GM19328 (cell line): ENCODE results near the gene TMEM184A.
A peak's percentile ranks its signal among the peaks of the same experiment; 100 is the strongest.

Source experiments
- ATAC-seq: cut with Tn5 transposase; IDR thresholded peaks from one replicate; pipeline ENCODE4 v1.9.1; 2021; ENCODE audit warnings: mild to moderate bottlenecking, moderate library complexity; ENCODE audit not compliant: unreplicated experiment

The TMEM184A gene

DNA sequence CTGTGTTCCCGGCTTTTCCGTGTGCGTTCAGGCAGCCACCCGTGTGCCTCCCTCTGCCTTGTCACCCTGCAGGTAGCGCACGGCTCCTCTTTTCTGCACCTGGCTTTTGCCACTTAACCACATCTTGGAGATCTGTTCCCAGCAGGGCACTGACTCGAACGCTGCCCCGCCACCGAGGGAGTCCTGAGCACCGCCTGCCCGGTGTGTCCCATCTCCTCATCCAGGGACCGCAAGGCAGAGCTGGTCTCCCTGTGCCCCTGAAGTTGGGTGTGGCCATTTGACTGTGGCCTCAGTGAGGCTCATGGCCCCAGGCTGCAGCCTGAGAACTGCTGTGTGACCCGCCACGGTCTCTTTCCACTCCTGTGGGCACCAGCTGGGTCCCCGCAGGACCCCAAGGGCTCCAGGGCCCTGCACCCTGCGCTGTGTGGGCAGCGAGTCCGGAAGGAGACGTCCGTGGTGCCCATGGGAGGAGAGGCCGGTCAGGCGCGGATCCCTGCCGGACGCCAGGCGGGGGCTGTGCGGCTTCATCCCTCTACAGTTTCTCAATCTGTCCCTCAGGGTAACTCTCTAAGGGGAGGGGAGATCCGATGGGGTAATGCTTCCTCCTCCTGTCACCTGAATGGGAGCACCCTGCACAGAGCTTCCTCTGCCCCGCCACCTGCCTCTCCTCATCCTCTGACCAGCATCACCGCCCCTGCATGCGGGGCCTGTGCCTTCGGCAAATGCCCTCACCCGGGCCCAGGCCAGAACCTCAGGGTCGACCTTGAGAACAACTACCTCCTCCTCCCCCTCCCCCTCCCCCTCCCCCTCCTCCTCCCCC is 50.1 kb downstream of the TMEM184A start:
- no peak for ATAC-seq

DNA sequence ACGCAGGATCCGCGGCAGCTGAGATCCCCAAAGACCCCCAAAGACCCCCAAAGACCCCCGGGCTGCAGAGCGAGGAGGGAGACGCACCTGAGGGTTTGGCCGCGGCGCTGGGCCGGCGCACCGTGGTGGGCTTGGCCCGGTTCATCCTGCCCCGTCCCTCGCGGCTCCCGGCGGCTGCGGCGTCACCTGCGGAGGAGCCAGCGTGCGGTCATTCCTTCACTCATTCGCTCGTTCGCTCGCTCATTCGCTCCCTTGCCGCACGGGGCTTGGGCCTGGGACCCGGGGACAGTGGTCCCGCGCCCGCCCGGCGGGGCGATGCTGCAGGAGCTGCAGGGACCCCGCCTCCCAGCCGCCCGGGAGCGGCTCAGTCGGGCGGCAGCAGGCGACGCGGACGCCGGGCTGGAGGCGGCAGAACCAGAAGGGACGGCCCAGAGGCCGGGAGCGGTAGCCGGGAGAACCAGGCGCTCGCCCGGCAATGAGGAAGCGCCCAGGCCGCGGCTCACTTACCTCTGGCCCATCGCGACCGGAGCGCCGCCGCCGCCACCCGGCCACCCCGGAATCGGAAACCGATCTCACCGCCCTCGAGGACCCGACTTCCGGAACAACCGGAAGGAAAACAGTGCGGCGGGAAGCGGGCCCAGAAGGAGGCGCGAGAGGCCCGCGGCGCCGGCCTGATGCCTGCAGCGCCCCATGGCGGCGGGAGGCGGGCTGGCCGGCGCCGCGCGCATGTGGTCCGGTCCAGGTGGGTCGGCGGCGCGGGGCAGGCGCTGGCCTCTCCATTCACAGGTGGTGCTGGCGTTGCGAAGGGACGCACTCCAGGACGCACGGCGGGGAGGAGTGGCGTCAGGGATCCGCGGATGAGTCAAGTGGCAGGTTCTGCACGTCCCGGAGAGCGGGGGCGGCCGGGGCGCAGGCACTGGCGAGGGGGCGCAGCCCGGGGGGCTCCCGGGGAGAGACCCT is 51.9 kb downstream of the TMEM184A start, which contains the start of gene INTS1:
Gene INTS1 (minus strand): TSS at position 574 of the 960 bp plus-strand sequence. CDS start 429 bp downstream, at position 145.
- peak; percentile 83 for ATAC-seq

GRCh38 chr7:1503390-1503789 is 52.6 kb downstream of the TMEM184A start:
- no peak for ATAC-seq

DNA sequence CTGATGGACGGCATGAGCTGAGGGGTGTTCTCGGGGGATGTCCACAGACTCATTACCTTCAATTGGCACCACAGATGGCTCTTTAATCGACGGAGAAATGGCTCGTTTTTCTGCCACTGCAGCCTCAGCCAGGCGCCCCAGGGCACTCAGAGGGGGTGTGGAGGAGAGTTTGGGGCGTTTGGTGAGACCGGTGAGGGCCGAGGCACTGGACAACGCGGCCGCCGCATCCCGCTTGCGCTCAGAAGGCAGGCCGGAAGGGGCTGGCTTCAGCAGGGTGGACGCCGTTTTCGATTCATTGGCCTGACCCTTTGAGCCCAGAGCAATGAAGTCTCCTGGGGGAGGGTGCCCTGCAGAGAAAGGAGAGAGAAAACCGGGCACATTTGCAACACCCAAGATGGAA is 53.2 kb downstream of the TMEM184A start:
- ATAC-seq, result no peak

GRCh38 chr7:1501487-1502270 is 54.3 kb downstream of the TMEM184A start:
- ATAC-seq, result no peak

DNA sequence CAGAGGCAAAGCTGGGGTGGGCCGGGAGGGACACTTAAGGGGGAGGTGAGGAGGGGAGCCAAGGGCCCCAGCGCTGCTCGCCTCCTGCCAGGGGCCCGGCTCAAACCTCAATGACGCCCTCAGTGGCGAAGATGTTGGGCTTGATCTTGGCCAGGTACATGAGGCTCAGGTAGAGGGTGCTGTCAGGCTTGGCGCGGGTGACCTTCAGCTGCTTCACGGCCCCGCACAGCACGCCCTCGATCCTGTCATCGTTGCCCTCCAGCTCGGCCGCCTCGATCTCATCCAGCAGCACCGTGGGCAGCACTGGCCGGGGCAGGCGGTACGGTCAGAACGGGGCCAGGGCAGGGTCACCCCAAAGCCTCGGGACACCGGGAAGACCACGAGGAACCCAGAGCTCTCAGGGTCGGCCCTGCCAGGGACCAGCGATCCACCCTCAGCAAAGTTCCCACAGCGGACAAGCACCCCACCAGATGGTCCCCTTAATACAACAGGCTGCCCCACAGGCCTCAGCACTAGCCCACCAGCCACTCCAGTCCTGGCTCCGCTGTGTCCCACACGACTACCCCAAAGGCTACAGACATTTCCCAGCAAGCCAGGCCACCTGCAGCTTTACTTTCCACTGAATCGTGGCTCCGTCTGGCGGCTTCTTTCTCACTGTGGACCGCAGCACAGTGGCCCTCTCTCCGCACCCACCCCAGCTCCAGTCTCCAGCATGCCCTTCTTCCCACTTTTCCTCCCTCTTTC is 55.8 kb downstream of the TMEM184A start:
- no peak for ATAC-seq

GRCh38 chr7:1499367-1500029 is 56.5 kb downstream of the TMEM184A start:
- ATAC-seq, result no peak

GRCh38 chr7:1498370-1499305 is 57.4 kb downstream of the TMEM184A start:
- no peak for ATAC-seq

DNA sequence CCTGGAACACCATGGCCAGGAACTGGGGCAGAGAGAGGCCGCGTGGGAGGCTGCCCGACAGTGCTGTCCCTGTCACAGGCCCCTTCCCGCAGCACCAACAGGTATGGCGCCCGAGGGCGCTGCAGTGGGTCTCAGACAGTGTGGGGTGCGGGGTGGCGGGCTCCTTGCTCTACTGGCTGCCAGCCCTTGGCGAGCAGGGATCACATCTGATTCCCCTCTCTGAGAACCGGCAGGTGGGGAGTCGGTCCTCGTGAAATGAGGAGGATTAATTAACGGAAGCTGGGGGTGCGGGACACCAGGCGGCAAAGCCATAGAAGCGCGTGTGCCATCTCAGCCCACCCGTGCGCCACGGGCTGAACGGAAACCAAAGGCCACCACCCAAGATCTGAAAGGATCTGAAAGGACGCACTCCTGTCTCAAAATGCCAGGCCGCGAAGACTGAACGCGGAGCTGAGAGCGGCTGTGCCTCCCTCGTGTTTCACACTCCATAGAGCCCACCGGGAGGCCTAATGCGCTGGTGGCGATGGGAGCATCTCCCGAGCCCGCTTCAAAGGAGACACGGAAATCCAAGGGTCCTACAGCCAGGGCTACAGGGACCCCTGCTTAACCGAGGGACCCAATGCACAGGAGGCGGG is 58.6 kb downstream of the TMEM184A start:
- no peak for ATAC-seq

- ATAC-seq, result no peak
Observed at GRCh38 chr7:1496531-1497292, 59.3 kb downstream of the TMEM184A start.

DNA sequence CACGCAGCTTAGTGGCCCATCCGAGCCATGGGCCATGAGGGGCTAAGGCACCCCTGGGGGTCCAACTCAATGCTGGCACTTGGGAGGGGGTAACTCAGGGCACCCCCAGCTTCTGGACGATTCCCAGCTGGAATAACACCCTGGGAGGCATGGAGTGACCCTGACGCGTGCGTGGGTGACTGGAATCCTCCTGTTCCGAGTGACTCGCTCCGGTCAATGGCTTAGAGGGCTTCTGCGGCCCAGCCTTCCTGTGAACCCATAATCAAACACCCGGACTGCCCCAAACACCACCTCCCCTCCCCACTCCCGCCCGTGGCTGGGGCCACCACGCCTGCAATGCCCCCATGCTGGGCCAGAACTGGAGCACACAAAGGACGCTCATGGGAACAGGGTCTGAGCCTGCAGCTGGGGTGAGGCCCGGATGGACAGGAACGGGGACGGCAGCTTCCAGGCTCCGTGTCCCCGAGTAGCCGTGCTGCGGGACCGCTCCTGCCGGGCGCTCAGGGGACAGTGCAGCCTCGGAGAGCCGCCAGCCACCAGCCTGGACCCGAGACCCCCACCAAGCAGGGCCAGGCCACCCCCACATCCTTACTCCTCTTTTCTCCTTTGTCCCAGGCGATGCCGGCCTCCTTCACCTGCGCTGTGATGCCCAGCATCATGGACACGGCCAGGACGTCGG is 60.3 kb downstream of the TMEM184A start:
- ATAC-seq, result no peak

- no peak for ATAC-seq
Observed at GRCh38 chr7:1494866-1495563, 61.0 kb downstream of the TMEM184A start.

GRCh38 chr7:1494447-1494846 is 61.6 kb downstream of the TMEM184A start:
- no peak for ATAC-seq

- ATAC-seq, result no peak
Observed at GRCh38 chr7:1493571-1493970, 62.4 kb downstream of the TMEM184A start.

DNA sequence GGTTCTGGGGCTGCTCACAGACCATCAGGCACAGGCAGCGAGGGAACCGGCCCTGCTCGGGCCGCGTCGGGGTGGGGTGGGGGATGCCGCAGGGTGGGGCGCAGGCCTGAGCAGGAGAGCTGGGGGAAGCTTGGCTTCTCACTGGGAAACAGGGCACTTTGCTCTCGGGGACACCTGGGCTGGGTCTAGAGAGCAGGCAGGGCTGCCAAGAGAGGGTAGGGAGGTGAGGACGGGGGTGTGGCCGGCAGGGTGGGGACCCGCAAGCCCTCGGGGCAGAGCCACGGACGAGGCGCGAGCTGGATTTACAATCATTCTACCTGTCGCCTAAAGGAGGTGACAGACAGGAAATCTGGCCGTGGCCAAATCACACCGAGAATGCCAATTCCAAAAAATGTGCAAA is 62.9 kb downstream of the TMEM184A start:
- ATAC-seq, result no peak

DNA sequence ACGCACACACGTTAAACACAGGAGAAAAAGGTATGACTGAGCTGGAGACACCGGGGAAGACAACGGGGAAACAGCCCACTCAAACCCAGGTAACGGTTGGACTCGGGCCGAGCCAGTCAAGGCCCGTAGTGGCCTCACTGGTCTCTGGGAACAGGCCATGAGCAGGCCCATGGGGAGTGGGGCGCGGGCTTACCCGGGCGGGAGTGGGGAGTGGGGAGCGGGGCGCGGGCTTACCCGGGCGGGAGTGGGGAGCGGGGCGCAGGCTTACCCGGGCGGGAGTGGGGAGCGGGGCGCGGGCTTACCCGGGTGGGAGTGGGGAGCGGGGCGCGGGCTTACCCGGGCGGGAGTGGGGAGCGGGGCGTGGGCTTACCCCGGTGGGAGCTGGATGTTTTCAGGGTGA is 63.4 kb downstream of the TMEM184A start:
- ATAC-seq, result no peak
